ENCODE data around the gene OXCT2. TPM values are rescaled to one million over a fixed set of nuclear protein-coding genes. Genes with fewer than 3 reads are reported as not detected.
"Not testable (repeated sequence)": the region's sequence is repeated elsewhere in the genome, so short reads cannot be mapped to it uniquely, and the experiment has no call there.

The OXCT2 gene
- polyA plus RNA-seq, 1 of the 3 experiments (the other 2 are of a cell fraction) = 0.44 TPM

DNA sequence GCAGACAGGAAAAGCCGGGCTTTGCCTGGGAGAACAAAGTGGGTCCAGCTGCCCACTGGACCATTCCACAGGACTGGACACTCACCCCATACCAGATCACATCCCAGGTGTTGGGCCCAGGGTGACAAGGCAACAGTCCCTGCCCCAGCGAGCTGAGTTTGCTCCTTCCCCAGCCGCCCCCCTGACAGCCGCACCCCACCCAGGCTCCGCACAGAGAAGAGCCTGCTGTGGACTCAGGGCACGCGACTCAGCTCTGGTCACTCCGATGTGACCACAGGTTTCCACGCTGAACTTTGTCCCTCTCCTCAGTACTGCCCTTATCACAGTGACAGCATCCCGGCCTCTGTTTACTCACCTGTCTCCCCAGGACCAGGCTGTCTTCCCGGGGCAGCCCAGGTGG, 16.3 kb upstream of the OXCT2 start:
- Histone ChIP-seq H3K9ac (no peak overlapping the region), H3F3A (replicated peaks; ENCODE audit: insufficient read depth) (no peaks in the 10 kb centered on the region), H3K9me2 (no peaks in the 10 kb centered on the region), H3K4me2 (no peak overlapping the region), H3K27me3 (ENCODE audit: insufficient read depth) (peaks cover 20% of the 10 kb centered on the region), H3K4me3 (ENCODE audit: low read depth in 2 of 2, low read length in 1 of 2) (no peak overlapping the region; a peak in 1 of 4 replicates), H2AFZ (ENCODE audit: low read depth) (no peak overlapping the region), H3K36me3 (replicated peaks in 1 of 2; ENCODE audit: control insufficient read depth in 1 of 2, insufficient read depth in 2 of 2, low read length in 1 of 2) (no peaks in the 10 kb centered on the region), H3K4me1 (ENCODE audit: control insufficient read depth in 1 of 2, insufficient read depth in 2 of 2, low read depth in 1 of 2, low read length in 1 of 2) (peaks cover 0 to 5% of the 10 kb centered on the region in 2 experiments; a peak in 1 of 4 replicates), H3K27ac (ENCODE audit: low read depth in 2 of 2, low read length in 1 of 2) (no peak overlapping the region), H3K79me2 (ENCODE audit: insufficient read depth) (no peaks in the 10 kb centered on the region), H3K9me3 (no peaks in the 10 kb centered on the region), H4K20me1 (ENCODE audit: insufficient read depth) (no peaks in the 10 kb centered on the region)
- CTCF ChIA-PET = no interaction called here
- WGBS (ENCODE audit: low lambda C conversion rate) = 82% methylated on average over 9 of the region's 11 CpGs
- DNase-seq = no peak
- TF ChIP-seq FOXM1 (IDR thresholded peaks at IDR 0.05; ENCODE audit: low read depth) = no peak
- no peak for TF ChIP-seq FOSL2 (IDR thresholded peaks at IDR 0.05; ENCODE audit: borderline replicate concordance, low read depth)
- no peak for TF ChIP-seq EP300 (IDR thresholded peaks at IDR 0.05; ENCODE audit: borderline replicate concordance in 1 of 2, low read depth in 1 of 2, low read length in 1 of 2)
- TF ChIP-seq EZH2phosphoT487 (IDR thresholded peaks at IDR 0.05; ENCODE audit: borderline replicate concordance, low read depth) = no peak
- TF ChIP-seq, protein P1, sequence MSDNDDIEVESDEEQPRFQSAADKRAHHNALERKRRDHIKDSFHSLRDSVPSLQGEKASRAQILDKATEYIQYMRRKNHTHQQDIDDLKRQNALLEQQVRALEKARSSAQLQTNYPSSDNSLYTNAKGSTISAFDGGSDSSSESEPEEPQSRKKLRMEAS (IDR thresholded peaks at IDR 0.05; ENCODE audit: low read depth) = no peak
- TF ChIP-seq, protein P2, sequence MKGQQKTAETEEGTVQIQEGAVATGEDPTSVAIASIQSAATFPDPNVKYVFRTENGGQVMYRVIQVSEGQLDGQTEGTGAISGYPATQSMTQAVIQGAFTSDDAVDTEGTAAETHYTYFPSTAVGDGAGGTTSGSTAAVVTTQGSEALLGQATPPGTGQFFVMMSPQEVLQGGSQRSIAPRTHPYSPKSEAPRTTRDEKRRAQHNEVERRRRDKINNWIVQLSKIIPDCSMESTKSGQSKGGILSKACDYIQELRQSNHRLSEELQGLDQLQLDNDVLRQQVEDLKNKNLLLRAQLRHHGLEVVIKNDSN (IDR thresholded peaks at IDR 0.05; ENCODE audit: borderline replicate concordance, low read depth) = no peak
- no peak for TF ChIP-seq TAF1 (IDR thresholded peaks at IDR 0.05; ENCODE audit: borderline replicate concordance, low read depth, low read length)
- no peak for TF ChIP-seq RXRA (IDR thresholded peaks at IDR 0.05; ENCODE audit: borderline replicate concordance, low read depth)
- no peak for TF ChIP-seq NFIC (IDR thresholded peaks at IDR 0.05; ENCODE audit: borderline replicate concordance)
- TF ChIP-seq, protein P3, sequence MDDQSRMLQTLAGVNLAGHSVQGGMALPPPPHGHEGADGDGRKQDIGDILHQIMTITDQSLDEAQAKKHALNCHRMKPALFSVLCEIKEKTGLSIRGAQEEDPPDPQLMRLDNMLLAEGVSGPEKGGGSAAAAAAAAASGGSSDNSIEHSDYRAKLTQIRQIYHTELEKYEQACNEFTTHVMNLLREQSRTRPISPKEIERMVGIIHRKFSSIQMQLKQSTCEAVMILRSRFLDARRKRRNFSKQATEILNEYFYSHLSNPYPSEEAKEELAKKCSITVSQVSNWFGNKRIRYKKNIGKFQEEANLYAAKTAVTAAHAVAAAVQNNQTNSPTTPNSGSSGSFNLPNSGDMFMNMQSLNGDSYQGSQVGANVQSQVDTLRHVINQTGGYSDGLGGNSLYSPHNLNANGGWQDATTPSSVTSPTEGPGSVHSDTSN (IDR thresholded peaks at IDR 0.05) = no peak
- TF ChIP-seq SMC3 (IDR thresholded peaks at IDR 0.05; ENCODE audit: low read depth, low read length) = no peak
- POLR2A ChIA-PET = no interaction called here

DNA sequence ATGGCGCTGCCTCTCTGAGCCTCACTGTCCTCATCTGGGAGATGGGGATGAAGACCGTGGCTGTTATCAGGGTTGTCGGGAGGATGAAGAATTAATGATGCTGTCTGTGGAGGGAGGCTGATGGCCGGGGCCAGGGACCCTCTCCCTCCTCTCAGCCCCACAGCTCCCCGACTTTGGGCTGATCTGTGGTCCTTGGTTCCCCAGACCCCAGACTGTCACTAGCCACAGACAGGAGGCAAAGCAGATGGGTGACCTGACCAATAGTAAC, 15.9 kb upstream of the OXCT2 start:
- H3K36me3 ChIP-seq (replicated peaks in 1 of 2; ENCODE audit: control insufficient read depth in 1 of 2, insufficient read depth in 2 of 2, low read length in 1 of 2); POLR2A ChIA-PET; H3K79me2 ChIP-seq (ENCODE audit: insufficient read depth); H4K20me1 ChIP-seq (ENCODE audit: insufficient read depth); H3K4me2 ChIP-seq; H3K4me3 ChIP-seq (ENCODE audit: low read depth in 2 of 2, low read length in 1 of 2); H2AFZ ChIP-seq (ENCODE audit: low read depth); DNase-seq; H3K4me1 ChIP-seq (ENCODE audit: control insufficient read depth in 1 of 2, insufficient read depth in 2 of 2, low read depth in 1 of 2, low read length in 1 of 2); H3K9me3 ChIP-seq; H3F3A ChIP-seq (replicated peaks; ENCODE audit: insufficient read depth); H3K9ac ChIP-seq; H3K9me2 ChIP-seq; H3K27ac ChIP-seq (ENCODE audit: low read depth in 2 of 2, low read length in 1 of 2): not testable (repeated sequence)
- H3K27me3 ChIP-seq (ENCODE audit: insufficient read depth) = peaks cover 20% of the 10 kb centered on the region
- 67% methylated on average over 1 of the region's 5 CpGs for WGBS (ENCODE audit: low lambda C conversion rate)
- CTCF ChIA-PET = interaction anchor here (0.6 kb wide), 1 partner anchor 67 kb away, joined by 3 read pairs; no protein-coding TSS in a partner anchor

DNA sequence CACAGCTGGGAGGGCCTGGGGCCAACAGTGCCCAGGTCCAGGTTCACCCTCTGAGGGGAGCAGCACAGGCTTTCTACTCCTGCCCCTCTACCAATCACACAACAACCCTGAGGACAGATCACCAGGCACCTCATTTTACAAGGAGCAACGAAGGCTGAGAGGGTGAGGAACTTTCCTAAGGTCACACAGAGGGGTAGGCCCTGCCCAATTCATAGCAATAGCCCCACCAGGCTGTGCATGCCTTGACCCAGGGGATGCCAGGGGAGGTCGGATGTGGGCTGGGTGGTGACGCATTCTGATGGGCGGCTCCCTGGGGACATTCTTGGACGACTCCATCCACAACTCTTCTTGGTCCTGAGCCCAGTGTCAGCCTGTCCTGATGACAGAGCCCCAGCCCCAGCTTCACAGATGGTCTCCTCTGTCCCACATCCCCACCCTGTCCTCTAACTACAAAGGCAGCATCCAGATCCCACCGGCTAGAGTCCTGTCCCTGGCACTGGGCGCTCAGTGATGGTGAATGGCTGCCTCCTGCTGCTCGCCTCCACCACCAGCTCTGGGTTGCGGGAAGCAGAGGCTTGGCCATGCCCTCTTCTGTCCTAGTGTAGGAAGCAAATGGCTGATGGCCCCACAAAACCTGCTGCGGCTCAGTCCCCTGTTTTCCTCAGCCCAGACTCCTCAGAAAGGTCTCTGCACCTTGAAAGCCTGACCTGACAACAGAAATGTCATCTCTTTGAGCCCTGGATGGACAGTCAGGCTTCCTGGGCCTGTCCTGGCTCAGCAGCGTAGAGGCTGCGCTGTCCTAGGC, 15.4 kb upstream of the OXCT2 start:
- POLR2A ChIA-PET; H3K4me1 ChIP-seq (ENCODE audit: control insufficient read depth in 1 of 2, insufficient read depth in 2 of 2, low read depth in 1 of 2, low read length in 1 of 2); H3K36me3 ChIP-seq (replicated peaks in 1 of 2; ENCODE audit: control insufficient read depth in 1 of 2, insufficient read depth in 2 of 2, low read length in 1 of 2); H3K9ac ChIP-seq; DNase-seq; H3K27ac ChIP-seq (ENCODE audit: low read depth in 2 of 2, low read length in 1 of 2); H3F3A ChIP-seq (replicated peaks; ENCODE audit: insufficient read depth); H3K9me3 ChIP-seq; H2AFZ ChIP-seq (ENCODE audit: low read depth); H3K4me2 ChIP-seq; H4K20me1 ChIP-seq (ENCODE audit: insufficient read depth); H3K4me3 ChIP-seq (ENCODE audit: low read depth in 2 of 2, low read length in 1 of 2); H3K9me2 ChIP-seq; H3K79me2 ChIP-seq (ENCODE audit: insufficient read depth): not testable (repeated sequence)
- WGBS (ENCODE audit: low lambda C conversion rate) = 81% methylated on average over 3 of the region's 12 CpGs
- peaks cover 20% of the 10 kb centered on the region for H3K27me3 ChIP-seq (ENCODE audit: insufficient read depth)
- CTCF ChIA-PET = interaction anchor here (0.6 kb wide), 1 partner anchor 66 kb away, joined by 3 read pairs; no protein-coding TSS in a partner anchor

DNA sequence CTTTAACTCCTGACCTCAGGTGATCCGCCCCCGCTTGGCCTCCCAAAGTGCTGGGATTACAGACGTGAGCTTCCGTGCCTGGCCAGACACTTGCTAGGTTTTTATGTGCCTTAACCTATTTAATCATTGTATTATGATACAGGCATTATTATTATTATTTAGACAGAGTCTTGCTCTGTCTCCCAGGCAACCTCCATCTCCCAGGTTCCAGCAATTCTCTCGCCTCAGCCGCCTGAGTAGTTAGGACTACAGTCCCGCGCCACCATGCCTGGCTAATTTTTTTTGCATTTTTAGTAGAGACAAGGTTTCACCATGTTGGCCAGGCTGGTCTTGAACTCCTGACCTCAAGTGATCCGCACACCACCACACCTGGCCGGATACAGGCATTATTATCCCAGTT, 11.5 kb upstream of the OXCT2 start:
- 89% methylated on average over 10 of the region's 10 CpGs for WGBS (ENCODE audit: low lambda C conversion rate)
- CTCF ChIA-PET = interaction anchor here (1.5 to 1.6 kb wide), 2 partner anchors 16 to 176 kb away, joined by 3 read pairs; no protein-coding TSS in a partner anchor
- DNase-seq; H3K4me3 ChIP-seq (ENCODE audit: low read depth in 2 of 2, low read length in 1 of 2); H3K36me3 ChIP-seq (replicated peaks in 1 of 2; ENCODE audit: control insufficient read depth in 1 of 2, insufficient read depth in 2 of 2, low read length in 1 of 2); H3K79me2 ChIP-seq (ENCODE audit: insufficient read depth); H3K9me3 ChIP-seq; POLR2A ChIA-PET; H3F3A ChIP-seq (replicated peaks; ENCODE audit: insufficient read depth); H3K9ac ChIP-seq; H3K27ac ChIP-seq (ENCODE audit: low read depth in 2 of 2, low read length in 1 of 2); H3K9me2 ChIP-seq; H3K4me1 ChIP-seq (ENCODE audit: control insufficient read depth in 1 of 2, insufficient read depth in 2 of 2, low read depth in 1 of 2, low read length in 1 of 2); H3K4me2 ChIP-seq; H4K20me1 ChIP-seq (ENCODE audit: insufficient read depth); H2AFZ ChIP-seq (ENCODE audit: low read depth): not testable (repeated sequence)
- H3K27me3 ChIP-seq (ENCODE audit: insufficient read depth) = peaks cover 15% of the 10 kb centered on the region
